NCI-H2029 (cell line): ENCODE measurements around the gene CAMK2A.
"Not testable (repeated sequence)": the region's sequence is repeated elsewhere in the genome, so short reads cannot be mapped to it uniquely, and the experiment has no call there.

ENCODE experiments used
- DNase-seq: peaks from one replicate; lab custom pipeline; 2025; lab: John Stamatoyannopoulos, UW

CAMK2A gene

GRCh38 chr5:150254774-150255173 is 34.8 kb downstream of the CAMK2A start:
- DNase-seq: no peak

GRCh38 chr5:150254363-150254762 is 35.2 kb downstream of the CAMK2A start:
- DNase-seq: no peak

GRCh38 chr5:150253416-150254208 is 36.0 kb downstream of the CAMK2A start:
- no peak for DNase-seq

GRCh38 chr5:150252489-150252888 is 37.1 kb downstream of the CAMK2A start:
- DNase-seq: no peak

DNA sequence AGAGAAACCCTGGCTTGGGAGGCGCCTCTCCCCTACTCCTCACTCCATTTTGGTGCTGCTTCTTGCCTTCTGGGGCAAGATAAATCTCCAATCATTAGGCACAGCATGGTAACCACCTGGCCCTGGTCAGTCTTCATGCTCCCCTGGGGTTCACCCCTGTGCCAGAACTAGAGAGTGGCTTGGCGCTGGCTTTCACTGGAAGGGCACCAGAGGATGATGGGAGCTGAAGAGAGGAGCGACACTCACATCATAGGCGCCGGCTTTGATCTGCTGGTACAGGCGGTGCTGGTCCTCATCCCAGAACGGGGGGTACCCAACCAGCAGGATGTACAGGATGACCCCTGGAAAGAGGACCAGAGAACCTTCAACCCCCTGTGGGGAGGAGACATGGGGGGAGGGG is 38.1 kb downstream of the CAMK2A start:
- DNase-seq: no peak

GRCh38 chr5:150249744-150250143 is 39.8 kb downstream of the CAMK2A start:
- DNase-seq: no peak

DNA sequence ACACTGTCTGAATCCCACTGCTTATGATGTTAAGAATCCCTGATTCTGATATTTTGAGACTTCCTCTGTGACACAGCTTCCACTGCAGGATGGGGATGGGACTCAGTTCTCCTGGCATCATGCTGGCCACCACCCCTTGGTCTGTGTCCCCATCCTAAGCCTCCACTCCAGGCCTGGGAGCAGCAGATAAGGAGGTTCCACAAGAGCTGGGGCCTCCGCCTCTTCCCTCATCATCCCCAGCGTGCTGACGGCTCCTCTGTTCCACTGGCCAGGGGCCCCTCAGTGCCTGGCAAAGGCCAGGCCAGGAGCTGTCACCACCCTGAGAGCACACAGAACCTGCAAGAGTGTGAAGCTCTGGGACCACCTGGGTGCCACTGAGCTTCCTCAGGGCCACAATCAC is 40.6 kb downstream of the CAMK2A start:
- DNase-seq: no peak

DNA sequence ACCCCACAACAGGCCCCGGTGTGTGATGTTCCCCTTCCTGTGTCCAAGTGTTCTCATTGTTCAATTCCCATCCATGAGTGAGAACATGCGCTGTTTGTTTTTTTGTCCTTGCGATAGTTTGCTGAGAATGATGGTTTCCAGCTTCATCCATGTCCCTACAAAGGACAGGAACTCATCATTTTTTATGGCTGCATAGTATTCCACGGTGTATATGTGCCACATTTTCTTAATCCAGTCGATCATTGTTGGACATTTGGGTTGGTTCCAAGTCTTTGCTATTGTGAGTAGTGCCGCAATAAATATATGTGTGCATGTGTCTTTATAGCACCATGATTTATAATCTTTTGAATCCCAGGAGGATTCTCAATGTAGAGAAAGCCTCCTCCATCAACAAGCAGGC is 41.1 kb downstream of the CAMK2A start:
- DNase-seq: not testable (repeated sequence)

- DNase-seq: no peak
These were observed 41.8 kb downstream of the CAMK2A start for GRCh38 chr5:150247726-150248125.

GRCh38 chr5:150246835-150247234 is 42.7 kb downstream of the CAMK2A start:
- DNase-seq: no peak

GRCh38 chr5:150246429-150246828 is 43.1 kb downstream of the CAMK2A start:
- DNase-seq: no peak

DNA sequence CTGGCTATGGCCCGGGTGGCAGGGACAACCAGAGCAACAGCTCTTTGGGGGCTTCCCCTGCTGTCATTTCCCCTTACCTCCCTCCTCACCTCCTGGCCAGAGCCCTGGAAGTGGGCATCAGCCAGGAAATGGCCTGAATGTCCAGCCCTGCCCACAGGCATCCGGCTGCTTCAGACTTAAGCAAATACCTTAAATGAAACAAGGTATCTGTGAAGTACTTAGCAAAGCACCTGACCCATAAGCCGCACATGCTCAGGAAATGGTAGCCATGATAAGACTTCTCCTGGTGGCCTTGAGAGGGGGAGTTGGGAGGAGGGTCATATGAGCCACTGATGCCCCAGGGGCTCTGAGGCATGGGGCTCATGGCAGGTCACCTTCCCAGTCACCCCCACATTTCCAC is 43.8 kb downstream of the CAMK2A start:
- no peak for DNase-seq

DNA sequence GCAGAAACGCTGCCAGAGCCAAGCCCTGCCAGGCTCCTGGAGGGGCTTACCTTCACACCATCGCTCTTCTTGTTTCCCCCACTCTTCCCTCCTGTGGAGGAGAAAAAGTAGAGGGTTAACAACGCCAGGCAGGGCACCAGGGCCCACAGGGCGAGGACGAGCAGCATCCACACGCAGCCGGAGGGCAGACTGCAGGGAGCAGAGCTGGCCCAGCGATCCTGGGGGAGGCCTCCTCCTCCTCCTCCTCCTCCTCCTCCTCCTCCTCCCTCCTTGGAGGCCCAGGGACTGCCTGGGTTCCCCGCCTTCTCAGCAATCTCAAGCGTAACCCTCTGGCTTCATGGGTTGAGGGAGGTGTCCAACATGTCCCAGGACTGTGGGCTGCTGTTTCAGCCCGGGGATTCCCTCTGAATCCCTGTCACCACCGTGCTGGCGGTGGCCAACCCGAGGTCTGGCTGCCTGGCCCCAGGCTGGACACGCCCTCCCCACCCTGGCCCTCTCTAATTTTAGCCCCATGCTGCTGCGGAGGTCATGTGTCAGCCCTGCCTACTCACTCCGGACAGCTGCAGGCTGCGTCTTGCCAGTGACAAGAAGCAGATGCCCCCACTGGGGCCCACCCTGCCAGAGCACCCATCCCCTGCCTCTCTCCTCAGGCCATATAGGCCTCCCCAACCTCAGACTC is 44.3 kb downstream of the CAMK2A start:
- no peak for DNase-seq

DNA sequence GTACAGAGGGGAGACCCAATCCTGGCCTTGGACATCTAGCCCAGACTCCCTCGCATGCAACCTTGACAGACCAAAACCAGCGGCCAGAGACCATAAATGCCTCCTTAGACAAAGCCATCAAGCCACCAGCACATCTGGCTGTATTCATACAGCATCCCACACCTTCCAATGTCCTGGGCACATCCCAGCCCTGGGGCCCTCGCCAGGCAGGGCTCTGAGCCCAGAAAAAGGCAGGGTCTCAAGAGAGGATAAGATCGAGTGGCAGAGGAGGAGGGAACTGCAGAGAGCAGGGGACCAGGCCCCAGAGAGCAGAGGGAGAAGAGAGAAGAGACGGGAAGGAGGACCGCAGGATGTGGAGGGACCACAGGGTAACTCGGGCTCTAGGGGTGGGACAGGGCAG is 45.4 kb downstream of the CAMK2A start:
- no peak for DNase-seq

- DNase-seq: no peak
These were observed 46.0 kb downstream of the CAMK2A start for GRCh38 chr5:150243590-150243989.

DNA sequence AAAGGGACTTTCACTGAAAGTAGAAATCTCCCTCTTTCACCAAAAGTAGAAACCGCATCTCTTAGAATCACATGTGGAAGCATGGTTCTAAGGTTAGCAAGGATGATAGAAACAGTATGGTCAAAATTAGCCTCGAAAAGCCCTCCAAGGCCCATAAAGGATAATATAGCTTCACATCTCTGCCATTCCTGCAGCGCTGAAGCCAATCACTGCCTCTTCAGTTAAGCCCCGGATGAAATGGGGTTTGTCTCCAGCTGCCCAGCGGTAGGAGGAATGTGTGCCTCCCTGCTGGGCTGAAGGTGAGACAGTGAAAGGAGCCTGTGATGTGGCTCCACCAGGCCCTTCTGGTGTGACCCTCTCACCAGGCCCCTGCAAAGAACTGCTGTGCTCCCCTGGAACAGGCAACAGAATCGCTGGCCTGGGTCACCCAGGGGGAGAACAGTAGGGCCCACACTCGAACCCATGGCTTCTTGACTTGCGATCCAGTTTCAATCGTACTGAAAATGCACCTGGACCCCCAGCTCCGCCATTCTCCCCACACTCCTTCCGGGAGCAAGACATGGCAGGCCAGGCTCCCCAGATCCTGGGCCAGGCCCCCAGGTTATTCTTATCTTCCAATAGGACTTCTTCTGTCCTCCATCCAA is 47.2 kb downstream of the CAMK2A start:
- no peak for DNase-seq

DNA sequence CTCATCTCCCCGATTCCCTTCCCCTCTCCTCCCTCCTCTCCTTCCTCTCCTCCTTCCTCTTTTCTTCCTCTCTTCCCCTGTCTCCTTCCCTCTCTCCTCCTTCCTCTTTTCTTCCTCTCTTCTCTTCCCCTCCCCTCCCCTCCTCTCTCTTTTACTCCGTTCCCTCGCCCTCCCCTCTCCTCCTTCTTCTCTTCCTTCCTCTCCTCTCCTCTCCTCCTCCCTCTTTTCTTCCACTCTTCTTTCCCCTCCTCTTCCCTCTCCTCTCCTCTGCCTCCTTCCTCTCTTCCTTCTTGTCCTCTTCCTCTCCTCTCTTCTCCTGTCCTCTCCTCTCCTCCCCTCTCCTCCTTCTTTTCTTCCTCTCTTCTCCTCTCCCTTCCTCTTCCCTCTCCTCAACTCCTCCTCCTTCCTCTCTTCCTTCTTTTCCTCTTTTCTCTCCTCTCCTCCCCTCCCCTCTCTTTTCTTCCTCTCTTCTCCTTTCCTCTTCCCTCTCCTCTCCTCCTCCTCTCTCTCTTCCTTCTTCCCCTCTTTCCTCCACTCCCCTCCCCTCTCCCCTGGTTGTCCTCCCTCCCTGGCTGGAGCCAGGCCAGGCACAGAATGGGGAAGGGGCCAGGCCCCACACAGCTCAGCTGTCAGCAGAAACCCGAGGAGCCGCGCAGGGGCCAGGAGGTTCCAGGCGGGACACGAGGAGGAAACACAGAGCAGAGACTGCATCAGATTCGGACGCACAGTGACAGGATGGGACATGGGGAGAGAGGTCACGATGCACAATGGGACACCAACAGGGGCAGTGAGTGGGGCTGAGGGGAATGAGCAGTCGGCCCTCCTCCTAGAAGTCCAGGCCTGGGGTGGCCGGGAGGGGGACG is 48.0 kb downstream of the CAMK2A start:
- no peak for DNase-seq

DNA sequence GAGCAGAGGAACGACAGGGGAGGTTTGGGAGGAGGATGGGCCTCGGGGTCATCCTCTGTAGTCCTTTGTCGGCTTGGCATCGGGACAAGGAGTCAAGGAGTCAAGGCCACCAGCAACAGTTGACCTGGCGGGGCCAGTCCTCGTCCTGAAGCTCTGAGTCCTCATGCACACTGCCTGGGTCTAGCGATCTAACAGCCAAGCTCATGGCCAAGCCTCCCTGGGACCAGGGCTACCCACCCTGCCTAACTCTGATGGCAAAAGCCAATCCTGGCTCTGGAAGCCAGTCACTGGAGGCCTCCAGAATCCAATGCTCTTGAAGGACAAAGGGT is 49.8 kb downstream of the CAMK2A start:
- no peak for DNase-seq

DNA sequence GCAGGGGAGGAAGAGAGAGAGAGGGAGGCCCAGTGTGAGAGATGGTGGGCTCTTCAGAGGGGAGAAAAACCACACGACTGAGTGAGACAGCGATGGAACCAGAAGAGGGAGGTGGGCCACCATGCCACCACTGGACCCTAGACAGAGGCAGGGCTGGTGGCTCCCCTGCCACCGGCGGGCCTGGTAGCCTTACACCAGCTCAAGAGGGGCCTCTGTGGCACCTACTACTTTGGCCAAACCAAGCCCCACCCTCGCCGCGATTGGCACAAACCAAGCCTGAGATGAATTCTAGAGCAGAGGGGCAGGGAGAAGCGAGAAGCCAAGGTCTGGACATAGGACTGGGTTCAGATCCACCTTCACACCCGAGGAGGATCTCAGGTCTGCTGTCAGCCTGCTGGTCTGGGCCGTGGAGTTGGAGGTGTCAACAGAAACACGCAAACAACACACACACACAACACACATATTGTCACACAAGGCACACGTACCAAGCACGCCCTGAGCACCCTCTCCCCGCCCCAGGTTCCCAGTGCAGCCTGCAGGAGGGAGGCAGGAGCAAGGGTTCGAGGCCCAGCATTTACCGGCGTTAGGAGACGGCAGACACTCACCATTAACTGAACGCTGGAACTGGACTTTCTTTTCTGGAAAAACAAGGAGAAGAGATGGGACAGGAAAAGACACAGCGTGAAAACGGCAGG is 50.3 kb downstream of the CAMK2A start:
- DNase-seq: no peak

- DNase-seq: no peak
These were observed 50.9 kb downstream of the CAMK2A start for GRCh38 chr5:150238646-150239045.

- no peak for DNase-seq
These were observed 52.4 kb downstream of the CAMK2A start for GRCh38 chr5:150236981-150237754.
